HepG2 (cell line): ENCODE data around the gene NCKAP1. TPM values are rescaled to one million over a fixed set of nuclear protein-coding genes. Genes with fewer than 3 reads are reported as not detected.

Source experiments
- AHDC1 ChIP-seq: sonication (generic); formaldehyde crosslinking; IDR thresholded peaks from 2 replicates; pipeline ENCODE4 v1.5.1; 2020; ENCODE audit warnings: mild to moderate bottlenecking, missing genetic modification reagents, borderline replicate concordance
- HOXA9 ChIP-seq: sonication (generic); formaldehyde crosslinking; IDR thresholded peaks from 2 replicates; pipeline ENCODE4 v1.8.1; 2022; ENCODE audit warnings: missing genetic modification reagents, mild to moderate bottlenecking, moderate library complexity, borderline replicate concordance
- MBNL3 ChIP-seq: fragments of 250-450 bp; sonication (Bioruptor Pico); conservative IDR thresholded peaks from 2 replicates; pipeline ENCODE4 v1.8.0; 2022; ENCODE audit warnings: mild to moderate bottlenecking, inconsistent platforms
- MED13 ChIP-seq: sonication (generic); formaldehyde crosslinking; IDR thresholded peaks from 2 replicates; pipeline ENCODE4 v1.5.0; 2020; ENCODE audit warnings: missing genetic modification reagents
- MIER3 ChIP-seq: IDR thresholded peaks from 2 replicates; pipeline ENCODE4 v1.6.1; 2016; ENCODE audit warnings: missing compliant biosample characterization, borderline replicate concordance
- NFE2L2 ChIP-seq: fragments of 150-350 bp; IDR thresholded peaks from 2 replicates; pipeline ENCODE4 v1.6.1; 2014; ENCODE audit warnings: low read length
- POLR2G ChIP-seq: fragments of 200-400 bp; formaldehyde crosslinking; IDR thresholded peaks from 2 replicates; pipeline ENCODE4 v1.6.1; 2018; ENCODE audit warnings: mild to moderate bottlenecking, low read depth, low read length, moderate library complexity
- PRDM15 ChIP-seq: sonication (generic); formaldehyde crosslinking; IDR thresholded peaks from 2 replicates; pipeline ENCODE4 v1.4.0; 2020; ENCODE audit warnings: missing genetic modification reagents
- RNF2 ChIP-seq: fragments of 450-650 bp; conservative IDR thresholded peaks from 2 replicates; pipeline ENCODE4 v1.6.1; 2016; ENCODE audit warnings: low read depth
- TBX2 ChIP-seq: sonication (generic); formaldehyde crosslinking; IDR thresholded peaks from 2 replicates; pipeline ENCODE4 v1.5.0; 2020; ENCODE audit warnings: missing genetic modification reagents, mild to moderate bottlenecking, borderline replicate concordance
- ZNF382 ChIP-seq: sonication (generic); formaldehyde crosslinking; IDR thresholded peaks from 2 replicates; pipeline ENCODE4 v1.5.0; 2020; ENCODE audit warnings: missing genetic modification reagents, mild to moderate bottlenecking, borderline replicate concordance
- ZNF503 ChIP-seq: sonication (generic); formaldehyde crosslinking; IDR thresholded peaks from 2 replicates; pipeline ENCODE4 v1.4.0; 2020; ENCODE audit warnings: missing genetic modification reagents
- ZNF572 ChIP-seq: sonication (generic); formaldehyde crosslinking; IDR thresholded peaks from 2 replicates; pipeline ENCODE4 v1.5.1; 2020; ENCODE audit warnings: mild to moderate bottlenecking, missing genetic modification reagents
- ZNF598 ChIP-seq: sonication (generic); formaldehyde crosslinking; IDR thresholded peaks from 2 replicates; pipeline ENCODE4 v1.5.1; 2020; ENCODE audit warnings: mild to moderate bottlenecking, missing genetic modification reagents, borderline replicate concordance
- ZNF616 ChIP-seq: sonication (generic); formaldehyde crosslinking; IDR thresholded peaks from 2 replicates; pipeline ENCODE4 v1.5.0; 2020; ENCODE audit warnings: low read depth, mild to moderate bottlenecking, missing genetic modification reagents
- ZNF670 ChIP-seq: sonication (generic); formaldehyde crosslinking; IDR thresholded peaks from 2 replicates; pipeline ENCODE4 v1.8.0; 2022; ENCODE audit warnings: mild to moderate bottlenecking, missing genetic modification reagents, borderline replicate concordance
- polyA plus RNA-seq, 8 experiments: library from polyadenylated mRNA; depleted of rRNA in 3 of 8; stranded (reverse) in 7 of 8; unstranded in 1 of 8; fragments of >200 nt; fragmentation: Illumina TruSeq in 4 of 8; extraction: Trizol in 4 of 8; gene quantifications; 2 replicates each; pipeline versions ENCODE4 v1.2.1 to v1.2.3, GENCODE V29; 2011 to 2016; ENCODE audit warnings: low read depth in 4 of 8, missing spikeins in 1 of 8, mixed read lengths in 1 of 8; ENCODE audit not compliant: insufficient read depth in 1 of 8
- total RNA-seq, 5 experiments: library from RNA; depleted of rRNA; stranded (reverse); fragments of >200 nt; fragmentation: Illumina TruSeq; extraction: Trizol; gene quantifications; 2 replicates each; pipeline ENCODE4 v1.2.3, GENCODE V29; 2016; ENCODE audit warnings: low read depth in 1 of 5

The NCKAP1 gene
- total and polyA plus RNA-seq, 2 of the 13 experiments (the other 11 are each of a cell fraction or from before 2014, with no cell fraction given), result 72.1 to 96.3 TPM

- no peak for TF ChIP-seq PRDM15 (CRISPR knock-in tag)
- peak; percentile 59; the same call in 1 of the 2 replicates for TF ChIP-seq POLR2G
- no peak for TF ChIP-seq ZNF572 (CRISPR knock-in tag)
- TF ChIP-seq TBX2, result peak; percentile 45
- no peak for TF ChIP-seq RNF2
- no peak for TF ChIP-seq MBNL3 (CRISPR knock-in tag)
- TF ChIP-seq AHDC1 (CRISPR knock-in tag), result no peak
- TF ChIP-seq ZNF503 (CRISPR knock-in tag), result peak; percentile 36; the same call in 1 of the 2 replicates
- no peak for TF ChIP-seq ZNF598 (CRISPR knock-in tag)
- no peak for TF ChIP-seq MIER3 (CRISPR knock-in tag)
- peak; percentile 33 for TF ChIP-seq HOXA9
- no peak for TF ChIP-seq ZNF670 (CRISPR knock-in tag)
- TF ChIP-seq MED13 (CRISPR knock-in tag), result no peak
- no peak for TF ChIP-seq NFE2L2
- no peak for TF ChIP-seq ZNF382 (CRISPR knock-in tag)
- 0 out of 2 replicates have a peak, but pooled peaks have one; percentile 49 for TF ChIP-seq ZNF616
Observed at GRCh38 chr2:183037553-183038340, 510 bp downstream of the NCKAP1 start (continued).
